SK-N-MC (cell line): Measurements from ENCODE around the gene IL4.
"Not testable (repeated sequence)": the region's sequence is repeated elsewhere in the genome, so short reads cannot be mapped to it uniquely, and the experiment has no call there.

Experiments
- DNase-seq: peaks from one replicate; pipeline ENCODE4 v3.0.0-alpha.2; 2011; ENCODE audit warnings: low read depth, low spot score
- H3K27ac ChIP-seq: fragments of 200-600 bp; sonication (generic); 2 replicates; pipeline ENCODE4 v1.5.1; 2016; ENCODE audit warnings: mixed run types
- H3K36me3 ChIP-seq: fragments of 200-600 bp; sonication (generic); 2 replicates; pipeline ENCODE4 v1.6.1; 2017; ENCODE audit warnings: antibody characterized with exemption, low read length, mixed read lengths; ENCODE audit not compliant: insufficient read depth
- H3K4me3 ChIP-seq: fragments of 200-600 bp; sonication (generic); 2 replicates; pipeline ENCODE4 v1.5.1; 2016
- H3K9ac ChIP-seq: fragments of 200-600 bp; sonication (generic); 2 replicates; pipeline ENCODE4 v1.8.0; 2017; ENCODE audit warnings: mixed run types, mixed read lengths; ENCODE audit not compliant: insufficient read length
- H3K9me3 ChIP-seq: fragments of 200-600 bp; sonication (generic); 2 replicates; pipeline ENCODE4 v1.6.1; 2017; ENCODE audit warnings: low read depth, mild to moderate bottlenecking, antibody characterized with exemption, low read length, moderate library complexity, mixed read lengths
- EZH2 ChIP-seq: fragments of 200-600 bp; sonication (generic); IDR thresholded peaks from one replicate; pipeline ENCODE4 v1.6.1; 2017; ENCODE audit warnings: antibody characterized with exemption
- FOXP2 ChIP-seq: optimal IDR thresholded peaks from 2 replicates; pipeline ENCODE3; 2011; ENCODE audit warnings: mild to moderate bottlenecking, moderate library complexity; ENCODE audit not compliant: insufficient read depth; ENCODE audit errors: extremely low read length, control extremely low read depth
- POLR2AphosphoS5 ChIP-seq: IDR thresholded peaks from 2 replicates; pipeline ENCODE4 v1.6.1; 2012; ENCODE audit warnings: mild to moderate bottlenecking, low read depth, low read length, borderline replicate concordance

IL4 gene

DNA sequence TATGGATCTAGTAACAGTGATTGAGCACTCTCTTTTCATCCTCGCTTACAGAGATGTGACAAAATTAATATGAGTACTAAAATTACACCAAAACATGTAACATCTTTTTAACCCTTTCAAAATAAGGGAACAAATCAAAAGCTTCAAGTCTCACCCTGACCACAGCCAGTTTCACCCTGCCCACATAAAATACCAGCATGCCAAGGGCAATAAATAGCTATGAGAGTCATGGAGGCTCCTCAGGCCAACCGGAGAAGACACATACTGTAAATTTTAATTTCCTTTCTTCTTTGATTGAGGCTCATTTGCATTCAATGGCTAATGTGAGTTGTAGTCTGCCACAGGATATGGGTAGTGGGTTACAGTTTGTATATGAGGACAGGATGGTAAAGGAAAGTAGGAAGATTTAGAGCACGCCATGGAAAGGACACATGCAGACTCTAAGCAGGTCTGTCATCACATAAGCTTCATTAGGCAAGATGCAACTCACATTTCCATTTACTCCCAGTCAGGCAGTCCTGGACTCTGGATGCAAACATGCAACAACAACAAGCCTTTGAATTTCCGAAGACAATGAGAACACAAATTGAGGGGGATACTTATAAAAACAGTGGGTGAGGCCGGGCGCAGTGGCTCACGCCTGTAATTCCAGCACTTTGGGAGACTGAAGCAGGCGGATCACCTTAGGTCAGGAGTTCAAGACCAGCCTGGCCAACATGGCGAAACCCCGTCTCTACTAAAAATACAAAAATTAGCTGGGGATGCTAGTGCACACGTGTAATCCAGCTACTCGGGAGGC lies 11.3 kb downstream of the IL4 start:
- no peak overlapping the region for H3K4me3 ChIP-seq
- DNase-seq, result no peak
- H3K36me3 ChIP-seq, result no peaks in the 10 kb centered on the region
- 0 out of 2 replicates have a peak overlapping the region, but pooled peaks have one; percentile 32 for H3K27ac ChIP-seq
- H3K9ac ChIP-seq, result no peak overlapping the region
- TF ChIP-seq EZH2, result no peak
- TF ChIP-seq POLR2AphosphoS5, result no peak
- no peak for TF ChIP-seq FOXP2
- no peaks in the 10 kb centered on the region for H3K9me3 ChIP-seq

DNA sequence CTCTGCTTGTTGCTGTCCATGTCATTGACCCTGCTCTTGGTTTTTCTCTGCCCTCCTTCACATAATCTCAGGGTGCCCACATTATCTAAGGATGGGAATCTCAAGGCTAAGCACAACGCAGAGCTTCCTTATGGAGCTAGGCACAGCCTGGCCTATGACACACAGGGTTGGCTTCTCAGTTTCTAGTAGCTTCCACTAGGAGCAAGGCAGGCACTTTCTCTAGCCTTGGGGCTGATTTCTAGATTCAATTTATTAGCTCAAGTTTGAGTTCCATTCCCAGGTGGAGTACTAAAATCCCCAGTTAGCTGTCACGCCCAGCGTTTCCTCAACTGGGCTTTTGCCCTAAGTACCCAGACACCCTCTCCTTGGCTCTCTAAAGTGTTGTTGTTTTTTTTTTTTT lies 12.4 kb downstream of the IL4 start:
- H3K9me3 ChIP-seq, result no peaks in the 10 kb centered on the region
- no peak for TF ChIP-seq FOXP2
- TF ChIP-seq POLR2AphosphoS5, result no peak
- TF ChIP-seq EZH2, result no peak
- H3K4me3 ChIP-seq, result no peak overlapping the region
- DNase-seq, result no peak
- H3K9ac ChIP-seq, result no peak overlapping the region
- H3K36me3 ChIP-seq, result no peaks in the 10 kb centered on the region
- no peak overlapping the region for H3K27ac ChIP-seq

DNA sequence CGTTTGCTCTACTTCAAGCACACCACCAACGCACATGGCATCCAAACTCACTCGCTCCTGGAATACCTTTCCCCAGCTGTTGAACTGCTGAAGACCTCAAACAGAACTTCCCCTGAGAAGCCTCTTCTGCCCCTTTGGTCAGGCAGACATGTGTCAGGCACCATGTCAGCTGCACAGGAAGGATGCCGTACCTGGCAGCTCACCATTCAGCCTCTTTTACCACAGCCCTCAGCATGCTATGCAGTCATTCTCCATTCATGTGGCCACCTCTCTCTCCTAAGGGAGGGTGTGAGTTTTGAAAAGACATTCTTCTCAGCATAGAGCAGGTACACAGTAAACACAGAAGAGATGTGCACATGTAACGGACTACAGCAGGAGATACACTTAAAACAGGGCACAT lies 14.2 kb downstream of the IL4 start:
- TF ChIP-seq FOXP2 (no peak), EZH2 (no peak), POLR2AphosphoS5 (no peak)
- no peaks in the 10 kb centered on the region for H3K9me3 ChIP-seq
- no peak overlapping the region for H3K4me3 ChIP-seq
- no peak overlapping the region for H3K27ac ChIP-seq
- H3K36me3 ChIP-seq, result 0 out of 2 replicates have a peak, but pooled peaks cover 3% of the 10 kb centered on the region
- DNase-seq, result no peak
- H3K9ac ChIP-seq, result no peak overlapping the region

DNA sequence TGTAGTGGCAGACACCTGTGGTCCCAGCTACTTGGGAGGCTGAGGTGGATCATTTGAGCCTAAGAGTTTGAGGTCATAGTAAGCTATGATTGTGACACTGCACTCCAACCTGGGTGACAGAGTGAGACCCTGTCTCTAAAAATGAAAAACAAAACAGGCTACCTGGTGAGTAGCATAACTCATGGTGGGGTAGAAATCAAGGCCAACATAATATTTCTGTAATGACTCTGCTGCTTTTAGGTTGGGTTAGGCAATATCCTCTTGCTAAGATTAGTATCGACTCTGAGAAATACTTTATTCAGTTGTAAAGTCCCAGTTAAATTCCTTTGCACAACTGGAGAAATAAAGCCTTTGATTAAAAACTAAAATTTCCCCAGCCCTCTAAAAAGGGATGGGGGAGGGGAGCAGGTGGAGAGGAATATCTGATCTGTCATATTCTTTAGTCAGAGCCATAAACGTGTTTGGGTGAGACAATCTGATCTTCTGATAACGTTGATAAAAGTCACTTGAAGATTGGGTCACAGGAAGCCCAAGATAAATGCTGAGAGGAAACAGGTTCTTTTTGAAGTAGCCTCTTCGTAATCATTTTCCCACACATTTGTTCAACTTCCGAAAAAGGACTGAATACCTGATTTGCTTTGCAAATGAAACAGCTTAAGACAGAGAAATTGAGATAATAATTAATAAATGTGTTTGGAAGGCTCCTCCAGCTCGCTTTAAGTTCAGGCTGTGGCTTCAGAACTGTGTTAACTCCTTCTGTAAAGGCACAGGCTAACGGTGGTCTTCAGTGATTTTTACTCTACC lies 14.9 kb downstream of the IL4 start:
- DNase-seq, result no peak
- Histone ChIP-seq H3K9ac (no peak overlapping the region), H3K36me3 (0 out of 2 replicates have a peak, but pooled peaks cover 3% of the 10 kb centered on the region), H3K4me3 (no peak overlapping the region), H3K9me3 (no peaks in the 10 kb centered on the region), H3K27ac (no peak overlapping the region)
- TF ChIP-seq FOXP2, result no peak
- no peak for TF ChIP-seq EZH2
- TF ChIP-seq POLR2AphosphoS5, result no peak

DNA sequence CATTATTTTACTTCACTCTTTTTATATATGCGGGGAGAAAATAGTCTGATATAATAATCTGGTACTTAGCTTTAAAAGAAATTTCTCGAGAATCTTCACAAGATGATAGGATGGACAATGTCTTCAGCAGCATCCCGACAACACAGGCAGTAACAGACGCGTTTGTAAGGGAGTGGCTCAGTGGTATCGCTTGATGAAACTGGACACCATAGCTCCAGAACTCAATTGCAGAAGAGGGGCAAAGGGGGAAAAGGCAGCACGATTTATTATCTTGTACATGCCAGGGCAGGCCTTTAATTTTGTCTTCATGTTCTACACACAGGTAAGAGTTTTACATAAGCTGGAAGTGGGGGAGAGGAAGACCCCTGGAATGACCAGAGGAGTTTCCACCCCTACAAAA lies 15.7 kb downstream of the IL4 start:
- Histone ChIP-seq H3K9ac (no peak overlapping the region), H3K9me3 (no peaks in the 10 kb centered on the region), H3K36me3 (0 out of 2 replicates have a peak, but pooled peaks cover 3% of the 10 kb centered on the region), H3K27ac (no peak overlapping the region), H3K4me3 (no peak overlapping the region)
- TF ChIP-seq FOXP2 (no peak), EZH2 (no peak), POLR2AphosphoS5 (no peak)
- no peak for DNase-seq

DNA sequence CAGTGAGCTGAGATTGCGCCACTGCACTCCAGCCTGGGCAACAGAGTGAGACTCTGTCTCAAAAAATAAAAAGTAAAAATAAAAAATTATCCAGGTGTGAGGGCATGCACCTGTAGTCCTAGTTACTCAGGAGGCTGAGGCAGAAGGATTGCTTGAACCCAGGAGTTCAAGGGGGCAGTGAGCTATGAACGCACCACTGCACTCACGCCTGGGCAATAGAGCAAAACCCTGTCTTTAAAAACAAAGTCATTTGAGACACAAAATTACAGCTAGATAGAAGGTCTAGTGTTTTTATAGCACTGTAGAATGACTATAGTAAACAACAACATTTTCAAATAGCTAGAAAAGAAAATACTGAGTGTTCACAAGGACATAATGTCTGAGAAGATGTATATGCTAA lies 16.4 kb downstream of the IL4 start:
- H3K27ac ChIP-seq, result no peak overlapping the region
- H3K4me3 ChIP-seq, result no peak overlapping the region
- no peak for TF ChIP-seq EZH2
- no peak for TF ChIP-seq POLR2AphosphoS5
- TF ChIP-seq FOXP2, result no peak
- H3K9ac ChIP-seq, result no peak overlapping the region
- H3K36me3 ChIP-seq, result 0 out of 2 replicates have a peak, but pooled peaks cover 3% of the 10 kb centered on the region
- DNase-seq, result no peak
- no peaks in the 10 kb centered on the region for H3K9me3 ChIP-seq

DNA sequence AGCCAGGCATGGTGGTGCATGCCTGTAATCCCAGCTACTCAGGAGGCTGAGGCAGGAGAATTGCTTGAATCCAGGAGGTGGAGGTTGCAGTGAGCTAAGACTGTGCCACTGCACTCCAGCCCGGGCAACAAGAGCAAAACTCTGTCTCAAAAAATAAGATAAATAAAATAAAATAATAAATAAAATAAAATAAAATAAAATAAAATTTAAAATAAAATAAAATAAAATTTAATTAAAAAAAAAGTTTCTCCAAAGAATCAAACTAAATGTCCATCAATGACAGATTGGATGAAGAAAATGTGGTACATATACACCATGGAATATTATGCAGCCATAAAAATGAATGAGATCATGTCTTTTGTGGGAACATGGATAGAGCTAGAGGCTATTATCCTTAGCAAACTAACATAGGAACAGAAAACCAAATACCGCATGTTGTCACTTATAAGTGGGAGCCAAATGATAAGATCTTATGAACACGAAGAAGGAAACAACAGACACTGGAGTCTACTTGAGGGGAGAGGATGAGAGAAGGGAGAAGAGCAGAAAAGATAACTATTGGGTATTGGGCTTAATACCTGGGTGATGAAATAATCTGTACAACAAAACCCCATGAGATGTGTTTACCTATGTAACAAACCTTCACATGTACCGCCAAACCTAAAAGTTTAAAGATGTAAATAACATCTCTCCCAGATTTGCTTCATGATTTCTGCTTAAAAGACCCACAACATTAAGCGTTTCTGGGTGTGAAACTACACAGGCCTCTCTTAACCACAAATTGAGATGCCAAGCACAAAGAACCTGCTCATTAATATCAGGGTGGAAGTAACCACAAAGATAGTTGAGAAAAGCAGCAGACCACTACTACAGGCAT lies 18.2 kb downstream of the IL4 start:
- H3K9me3 ChIP-seq, H3K36me3 ChIP-seq, H3K4me3 ChIP-seq, DNase-seq: not testable (repeated sequence)
- Histone ChIP-seq H3K9ac (peak overlapping the region; percentile 39), H3K27ac (peak overlapping the region; percentile 77; the same call in 1 of the 2 replicates)

DNA sequence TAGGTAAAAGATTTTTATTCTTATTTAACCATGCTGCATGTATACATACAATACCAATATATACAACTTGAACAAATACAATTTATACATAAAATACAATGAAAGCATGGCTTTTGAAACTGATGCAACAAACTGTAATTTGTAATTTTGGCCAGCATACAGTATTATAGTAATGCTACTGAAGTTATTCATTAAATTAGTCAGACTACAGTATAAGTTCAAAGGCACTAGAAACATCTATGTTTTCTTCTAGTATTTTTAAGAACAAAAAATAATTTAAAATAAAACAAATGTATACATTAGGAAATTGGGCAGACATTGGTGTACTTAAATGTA lies 18.8 kb downstream of the IL4 start:
- peak overlapping the region; percentile 39 for H3K9ac ChIP-seq
- H3K4me3 ChIP-seq, result no peak overlapping the region
- H3K9me3 ChIP-seq, result no peaks in the 10 kb centered on the region
- no peak for TF ChIP-seq POLR2AphosphoS5
- TF ChIP-seq EZH2, result no peak
- no peak for TF ChIP-seq FOXP2
- DNase-seq, result no peak
- H3K36me3 ChIP-seq, result 0 out of 2 replicates have a peak, but pooled peaks cover 3% of the 10 kb centered on the region
- H3K27ac ChIP-seq, result peak overlapping the region; percentile 77
